Sigmoid colon (tissue), 4 donors: Measurements from ENCODE around the gene RTN4.
A peak's percentile ranks its signal among the peaks of the same experiment; 100 is the strongest.

Experiments
- CTCF ChIP-seq, 4 experiments: fragments of 450-650 bp in 3 of 4; fragments of 200-600 bp in 1 of 4; IDR thresholded peaks; one replicate each; pipeline ENCODE4 v1.5.1; 2016 to 2019; ENCODE audit warnings: antibody characterized with exemption in 4 of 4, mild to moderate bottlenecking in 3 of 4, moderate library complexity in 2 of 4
- POLR2A ChIP-seq, 2 donors: fragments of 450-650 bp; IDR thresholded peaks; one replicate each; pipeline ENCODE4 v1.6.1; 2016; ENCODE audit warnings: antibody characterized with exemption in 2 of 2, mild to moderate bottlenecking in 2 of 2, moderate library complexity in 2 of 2
- POLR2AphosphoS5 ChIP-seq, 4 donors: sonication (generic); formaldehyde crosslinking; IDR thresholded peaks; one replicate each; pipeline ENCODE4 v1.6.1; 2017; ENCODE audit warnings: antibody characterized with exemption in 4 of 4

DNA sequence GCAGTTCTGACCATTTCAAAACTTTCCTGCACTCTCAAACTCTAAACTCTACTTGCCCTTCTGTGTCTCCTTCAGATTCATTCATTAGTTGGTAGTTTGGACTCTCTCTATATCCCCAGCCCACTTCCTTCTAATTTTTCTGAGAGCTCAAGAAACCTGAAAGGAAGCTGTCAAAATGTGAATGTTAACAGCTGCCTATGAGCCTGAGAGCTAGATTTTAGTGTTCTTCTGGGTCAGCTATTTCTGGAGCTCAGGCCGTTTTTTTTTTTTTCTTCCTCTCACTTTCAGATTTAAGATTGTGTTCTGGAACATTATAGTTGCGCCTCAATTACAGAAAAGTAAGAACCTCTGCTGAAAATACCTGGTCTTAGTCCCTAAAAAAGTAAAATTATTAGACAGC is 73.1 kb downstream of the RTN4 start:
- TF ChIP-seq POLR2AphosphoS5 (IDR thresholded peaks at IDR 0.05) (peak in 2 of 4 donors; percentile 27 to 40), CTCF (IDR thresholded peaks at IDR 0.05) (no peak), POLR2A (IDR thresholded peaks at IDR 0.05) (no peak)
